HG02885 (cell line): ENCODE measurements around the gene GNAQ.
"Not testable (repeated sequence)": the region's sequence is repeated elsewhere in the genome, so short reads cannot be mapped to it uniquely, and the experiment has no call there.

Experiments used
- ATAC-seq: cut with Tn5 transposase; IDR thresholded peaks from one replicate; pipeline ENCODE4 v1.9.1; 2021; ENCODE audit warnings: mild to moderate bottlenecking; ENCODE audit not compliant: unreplicated experiment, poor library complexity

Gene GNAQ

DNA sequence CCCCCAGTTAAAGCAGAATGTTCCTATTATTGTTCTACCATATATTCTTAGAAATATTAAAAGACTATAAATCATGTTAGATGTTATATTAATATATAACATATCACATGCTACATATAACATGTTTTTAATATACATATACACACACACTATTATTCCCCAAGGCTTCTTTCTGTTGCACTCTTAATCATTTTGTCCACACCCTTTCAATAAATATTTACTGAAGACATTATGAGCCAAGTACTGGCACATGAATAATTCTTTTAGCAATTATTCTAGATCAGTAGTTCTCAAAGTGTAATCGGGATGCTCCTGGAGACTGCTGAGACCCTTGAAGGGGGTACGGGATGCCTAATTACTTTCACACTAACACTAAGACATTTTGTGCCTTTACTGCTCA is 143.9 kb downstream of the GNAQ start:
- ATAC-seq, result no peak

DNA sequence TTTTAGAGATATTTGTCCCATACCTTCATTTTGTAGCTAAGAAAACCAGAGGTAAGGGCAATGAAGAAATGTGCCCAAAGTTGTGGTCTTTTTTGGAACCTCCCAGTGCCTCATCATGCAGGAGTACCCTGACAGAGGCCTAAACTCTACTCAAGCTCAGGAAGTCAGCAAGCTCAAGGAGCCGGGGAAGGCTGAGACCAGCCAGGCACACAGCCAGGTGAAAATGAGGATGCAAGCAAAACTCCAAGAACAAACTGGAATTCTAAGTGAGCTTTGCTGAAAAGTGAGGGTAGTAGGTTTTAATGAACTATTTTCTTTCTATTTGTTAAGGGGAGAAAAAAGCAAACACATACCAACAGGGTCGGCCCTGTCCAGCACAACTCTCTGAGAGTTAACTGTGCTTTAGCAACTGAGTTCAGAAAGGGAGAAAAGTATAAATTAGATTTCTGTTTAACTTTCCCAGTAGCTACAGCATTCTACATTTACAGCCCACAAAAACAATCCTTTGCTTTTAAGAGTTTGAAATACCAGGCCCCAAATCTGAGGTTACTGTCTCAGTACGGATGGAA is 146.4 kb downstream of the GNAQ start:
- no peak for ATAC-seq

DNA sequence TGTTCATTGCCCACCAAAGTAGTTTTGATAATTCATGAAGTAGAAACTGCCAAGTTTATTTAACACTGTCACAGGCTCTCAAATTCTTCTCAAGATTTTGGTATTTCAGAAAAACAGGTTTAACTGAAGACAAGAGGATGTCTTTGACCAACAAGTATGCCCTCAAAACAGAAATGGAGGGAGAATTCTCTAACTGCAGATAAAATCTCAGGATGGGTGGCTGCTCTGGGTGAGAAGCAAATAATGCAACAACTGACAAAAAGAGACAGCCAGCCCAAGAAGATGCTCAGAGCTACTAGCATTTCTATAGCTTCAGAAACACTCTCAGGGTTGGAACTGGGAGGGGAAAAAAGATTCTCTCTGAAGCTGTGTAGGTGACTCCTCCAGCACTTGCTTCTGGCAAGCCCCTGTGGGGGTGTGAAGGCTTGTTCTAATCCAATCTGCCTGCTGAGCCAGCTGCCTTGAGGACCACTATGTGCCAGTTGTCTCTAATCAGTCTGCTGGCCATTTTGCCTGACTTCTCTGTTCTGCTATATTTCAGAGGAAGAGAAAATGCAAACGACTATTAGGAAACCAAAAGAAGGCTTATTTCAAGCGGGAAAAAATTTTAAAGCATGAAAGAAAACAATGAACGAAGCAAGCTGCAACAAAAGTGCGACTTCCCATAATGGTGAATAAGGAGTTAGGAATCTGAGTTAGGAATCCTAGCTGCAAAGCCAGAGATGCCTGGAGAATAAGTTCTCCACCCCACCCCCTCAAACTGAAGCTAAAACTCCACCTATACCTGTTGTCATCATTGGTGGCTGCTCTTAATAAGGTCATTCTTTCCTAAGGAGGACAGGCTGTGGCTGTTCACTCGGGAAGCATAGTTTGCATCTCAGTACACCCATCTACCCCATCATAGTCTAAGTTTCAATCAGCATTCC is 147.5 kb downstream of the GNAQ start:
- ATAC-seq, result no peak

DNA sequence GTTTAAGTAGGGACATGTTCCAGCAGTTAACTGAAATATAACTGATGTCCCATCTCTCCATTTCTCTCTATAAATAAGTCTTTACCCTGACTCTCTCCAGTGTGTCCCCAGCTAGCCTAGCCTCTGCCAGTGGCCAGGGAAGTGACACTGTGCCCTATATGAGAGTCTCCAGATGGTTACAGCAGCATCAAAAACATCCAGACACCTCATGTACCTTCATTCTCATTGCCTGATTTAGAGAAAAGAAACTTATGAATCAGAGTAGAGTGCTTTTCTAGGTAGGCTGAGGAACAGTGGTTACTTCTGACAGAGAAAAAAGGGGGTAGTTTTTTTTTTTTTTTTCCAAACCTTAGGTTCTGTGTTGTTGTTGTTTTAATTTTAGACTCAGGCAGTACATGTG is 148.5 kb downstream of the GNAQ start:
- ATAC-seq, result no peak

GRCh38 chr9:77882294-77882693 is 149.3 kb downstream of the GNAQ start:
- no peak for ATAC-seq

DNA sequence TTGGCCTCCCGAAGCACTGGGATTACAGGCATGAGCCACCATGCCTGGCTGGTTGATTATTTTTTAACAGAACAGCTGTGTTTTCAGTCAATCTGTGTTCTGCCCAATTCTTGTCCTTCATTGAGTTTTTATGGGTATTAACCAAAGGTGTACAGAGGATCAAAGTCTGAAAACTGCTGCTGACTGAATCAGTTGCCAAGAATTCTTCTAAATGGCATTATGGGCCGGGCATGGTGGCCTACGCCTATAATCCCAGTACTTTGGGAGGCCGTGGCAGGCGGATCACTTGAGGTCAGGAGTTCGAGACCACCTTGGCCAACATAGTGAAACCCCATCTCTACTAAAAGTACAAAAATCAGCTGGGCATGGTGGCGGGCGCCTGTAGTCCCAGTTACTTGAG is 150.0 kb downstream of the GNAQ start:
- ATAC-seq, result not testable (repeated sequence)

DNA sequence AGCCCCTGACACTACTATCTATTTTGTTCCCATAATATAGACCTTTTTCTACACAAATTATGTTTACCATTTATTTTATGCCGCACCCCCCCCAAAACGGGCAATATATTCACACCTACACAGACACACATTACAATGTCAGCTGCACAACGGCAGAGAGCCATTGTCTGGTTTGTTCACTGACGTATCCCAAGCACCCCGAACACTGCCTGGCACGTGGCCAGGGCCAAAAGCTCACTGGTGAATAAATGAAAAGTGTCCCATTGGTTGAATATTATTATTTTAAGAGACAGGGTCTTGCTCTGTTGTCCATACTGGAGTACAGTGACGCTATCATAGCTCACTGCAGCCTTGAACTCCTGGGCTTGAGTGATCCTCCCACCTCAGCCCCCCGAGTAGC is 150.5 kb downstream of the GNAQ start:
- no peak for ATAC-seq

GRCh38 chr9:77879437-77879943 is 152.1 kb downstream of the GNAQ start:
- ATAC-seq, result no peak

- not testable (repeated sequence) for ATAC-seq
Measured at GRCh38 chr9:77878793-77879192, 152.8 kb downstream of the GNAQ start.

GRCh38 chr9:77877976-77878375 is 153.6 kb downstream of the GNAQ start:
- ATAC-seq, result no peak

- no peak for ATAC-seq
Measured at GRCh38 chr9:77876590-77876989, 155.0 kb downstream of the GNAQ start.

DNA sequence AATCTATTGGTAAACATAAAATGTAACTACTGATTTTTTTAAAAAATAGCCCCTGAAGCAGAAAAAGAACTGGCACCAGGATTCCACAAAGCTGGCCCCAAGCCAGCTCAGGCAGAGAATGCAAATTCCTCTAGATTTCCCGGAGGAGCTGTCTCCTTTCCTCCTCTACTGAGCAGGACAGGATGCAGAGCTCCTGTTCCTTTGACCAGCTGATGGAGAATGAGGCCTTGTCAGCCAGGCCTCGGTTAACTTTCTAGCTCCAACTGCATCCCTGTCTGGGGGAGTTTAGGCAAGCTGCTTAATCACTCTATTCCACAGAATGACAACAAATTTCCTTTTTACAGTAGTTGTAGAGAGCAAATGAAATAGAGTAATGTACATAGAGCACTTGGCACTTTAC is 155.5 kb downstream of the GNAQ start:
- no peak for ATAC-seq

DNA sequence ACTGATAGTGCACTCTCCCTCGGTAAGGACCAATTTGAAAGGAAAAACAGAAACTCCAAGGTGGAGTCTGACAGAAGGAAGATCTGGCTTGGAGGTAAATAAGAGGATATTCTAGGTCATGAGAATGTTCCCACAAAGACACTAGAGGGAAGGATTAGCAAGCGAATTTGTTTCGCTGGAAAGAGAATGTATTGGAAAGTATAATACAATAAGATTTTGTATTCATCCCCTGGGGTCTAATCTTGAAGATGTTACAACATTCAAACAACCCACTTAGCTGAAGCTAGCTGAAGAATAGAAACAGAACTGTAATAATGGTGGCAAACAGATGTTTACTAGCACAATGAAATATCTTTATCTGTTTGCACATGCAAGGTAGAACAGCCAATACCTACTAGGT is 158.7 kb downstream of the GNAQ start:
- no peak for ATAC-seq

DNA sequence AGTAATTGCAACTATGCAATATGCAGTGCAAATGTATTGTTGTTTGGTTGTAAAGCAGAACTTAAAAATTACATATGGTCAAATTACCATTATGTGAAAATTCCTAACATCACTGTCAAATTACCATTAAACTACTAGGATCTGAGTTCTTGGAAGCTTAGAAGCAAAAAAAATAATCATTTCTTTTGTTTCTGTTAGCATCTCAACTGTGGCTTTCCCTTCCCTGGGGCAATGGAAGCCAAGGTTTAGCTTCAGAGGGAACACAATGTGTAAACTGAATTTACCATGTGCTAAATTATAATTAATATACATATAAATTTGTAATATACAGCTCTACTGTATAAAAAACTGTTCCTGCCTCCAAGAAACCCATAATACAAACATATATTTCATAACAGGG is 159.4 kb downstream of the GNAQ start:
- no peak for ATAC-seq

GRCh38 chr9:77871483-77871882 is 160.1 kb downstream of the GNAQ start:
- ATAC-seq, result no peak

- ATAC-seq, result no peak
Measured at GRCh38 chr9:77866878-77867277, 164.7 kb downstream of the GNAQ start.

GRCh38 chr9:77865385-77866047 is 166.1 kb downstream of the GNAQ start:
- no peak for ATAC-seq

DNA sequence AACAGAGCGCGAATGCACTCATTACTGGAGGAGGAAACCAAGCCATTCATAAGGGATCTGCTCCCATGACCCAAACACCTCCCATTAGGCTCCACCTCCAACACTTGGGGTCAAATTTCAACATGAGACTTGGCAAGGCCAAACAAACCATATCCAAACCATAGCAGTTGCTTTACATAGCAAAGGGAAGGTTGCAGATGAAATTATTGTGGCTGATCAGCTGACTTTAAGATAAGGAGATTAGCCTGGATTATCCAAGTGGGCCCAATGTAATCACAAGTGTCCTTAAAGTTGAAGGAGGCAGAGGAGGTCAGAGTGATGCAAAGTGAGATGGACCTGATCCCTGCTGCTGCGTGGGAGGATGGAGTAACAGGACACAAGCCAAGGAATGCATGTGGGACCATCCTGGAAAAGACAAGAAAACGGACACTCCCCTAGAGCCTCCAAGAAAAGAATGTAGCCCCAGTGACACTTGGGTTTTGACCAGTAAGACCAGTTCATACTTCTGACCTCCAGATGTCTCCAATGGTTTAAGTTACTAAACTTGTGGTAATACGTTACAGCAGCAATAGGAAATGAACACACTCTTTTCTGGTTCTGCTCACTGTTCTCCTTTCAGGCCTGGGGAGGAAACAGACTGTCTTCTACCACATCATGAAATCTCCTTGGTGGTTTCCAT is 167.3 kb downstream of the GNAQ start:
- ATAC-seq, result no peak

DNA sequence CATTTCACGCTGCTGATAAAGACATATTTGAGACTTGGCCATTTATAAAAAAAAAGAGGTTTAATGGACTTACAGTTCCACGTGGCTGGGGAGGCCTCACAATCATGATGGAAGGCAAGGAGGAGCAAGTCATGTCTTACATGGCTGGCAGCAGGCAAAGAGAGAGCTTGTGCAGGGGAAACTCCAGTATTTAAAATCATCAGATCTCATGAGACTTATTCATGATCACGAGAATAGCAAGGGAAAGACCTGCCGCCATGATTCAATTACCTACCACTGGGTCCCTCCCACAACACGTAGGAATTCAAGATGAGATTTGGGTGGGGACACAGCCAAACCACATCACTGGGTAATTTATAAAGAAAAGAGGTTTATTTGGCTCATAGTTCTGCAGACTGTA is 168.0 kb downstream of the GNAQ start:
- not testable (repeated sequence) for ATAC-seq

DNA sequence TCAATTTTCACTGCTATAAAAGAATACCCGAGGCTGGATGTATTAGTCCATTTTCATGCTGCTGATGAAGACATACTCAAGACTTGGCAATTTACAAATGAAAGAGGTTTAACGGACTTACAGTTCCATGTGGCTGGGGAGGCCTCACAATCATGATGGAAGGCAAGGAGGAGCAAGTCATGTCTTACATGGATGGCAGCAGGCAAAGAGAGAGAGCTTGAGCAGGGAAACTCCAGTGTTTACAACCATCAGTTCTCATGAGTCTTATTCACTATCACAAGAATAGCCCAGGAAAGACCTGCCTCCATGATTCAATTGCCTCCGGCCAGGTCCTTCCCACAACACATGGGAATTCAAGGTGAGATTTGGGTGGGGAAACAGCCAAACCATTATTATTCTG is 170.7 kb downstream of the GNAQ start:
- ATAC-seq, result not testable (repeated sequence)
